ENCODE results near the gene ZBTB20.

Gene ZBTB20

DNA sequence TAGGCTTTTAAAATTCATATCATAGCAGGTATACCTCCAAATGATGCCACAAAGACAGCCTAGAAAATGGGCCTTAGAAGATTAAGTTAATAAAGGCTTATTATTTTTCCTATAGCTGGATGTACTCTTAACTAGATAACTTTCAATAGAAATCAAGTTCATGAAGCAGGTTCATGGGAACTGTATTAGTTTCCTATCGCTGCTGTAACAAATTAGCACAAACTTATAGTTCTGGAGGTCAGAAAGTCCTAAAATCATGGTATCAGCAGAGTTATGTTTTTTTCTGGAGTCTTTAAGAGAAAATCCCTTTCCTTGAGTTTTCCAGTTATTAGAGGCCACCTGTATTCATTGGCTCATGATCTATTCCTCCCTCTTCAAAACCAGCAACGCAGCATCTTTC is 583.4 kb downstream of the ZBTB20 start:
- DNase-seq = no peak

DNA sequence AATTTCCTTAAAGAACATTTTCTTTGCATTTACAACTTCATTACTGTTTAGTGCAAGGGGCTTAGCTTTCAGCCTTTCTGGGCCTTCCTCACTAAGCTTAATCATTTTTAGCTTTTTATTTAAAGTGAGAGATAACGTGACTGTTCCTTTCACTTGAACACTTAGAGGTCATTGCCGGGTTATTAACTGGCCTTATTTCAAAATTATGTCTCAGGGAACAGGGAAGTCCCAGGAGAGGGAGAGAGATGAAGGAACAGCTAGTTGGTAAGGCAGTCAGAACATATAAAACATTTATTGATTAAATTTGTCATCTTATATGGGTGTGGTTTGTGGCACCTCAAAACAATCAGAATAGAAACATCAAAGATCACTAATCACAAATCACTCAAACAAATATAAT is 584.5 kb downstream of the ZBTB20 start:
- DNase-seq = no peak

DNA sequence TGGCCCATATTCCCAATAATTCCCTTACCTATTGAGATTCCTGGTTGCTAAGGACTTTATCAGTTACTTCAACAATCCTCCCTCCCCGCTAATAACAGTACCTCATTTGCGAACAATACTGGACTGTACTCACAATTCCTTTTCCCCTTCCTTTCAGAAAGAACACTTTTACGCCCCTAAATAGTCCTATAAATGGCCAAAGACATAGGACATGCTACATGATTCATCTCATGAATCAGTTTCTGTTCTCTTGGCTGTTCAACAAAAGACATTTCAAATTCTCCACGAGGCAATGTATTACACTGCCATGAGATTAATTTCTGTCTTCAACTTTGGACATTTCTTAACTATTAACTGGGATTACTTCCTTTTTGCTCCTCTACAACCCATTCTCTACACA is 588.8 kb downstream of the ZBTB20 start:
- no peak for DNase-seq

DNA sequence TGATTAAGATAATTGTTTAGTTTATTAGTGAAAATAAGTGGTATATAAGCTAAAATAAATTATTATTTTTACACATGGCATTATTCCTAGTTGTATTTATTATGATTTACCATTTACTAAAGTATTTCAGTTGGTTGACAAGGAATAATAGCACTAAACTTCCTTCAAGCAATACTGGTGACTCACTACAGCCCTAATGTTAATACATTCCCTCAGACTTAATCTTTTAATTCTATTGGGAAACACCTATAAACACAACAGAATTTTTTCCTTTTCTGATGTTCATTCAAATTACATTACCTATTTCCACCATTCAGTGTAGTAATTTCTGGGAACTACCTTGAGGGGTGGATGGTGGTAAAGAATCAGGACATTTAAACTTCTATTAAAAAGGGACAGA is 589.3 kb downstream of the ZBTB20 start:
- DNase-seq = no peak

DNA sequence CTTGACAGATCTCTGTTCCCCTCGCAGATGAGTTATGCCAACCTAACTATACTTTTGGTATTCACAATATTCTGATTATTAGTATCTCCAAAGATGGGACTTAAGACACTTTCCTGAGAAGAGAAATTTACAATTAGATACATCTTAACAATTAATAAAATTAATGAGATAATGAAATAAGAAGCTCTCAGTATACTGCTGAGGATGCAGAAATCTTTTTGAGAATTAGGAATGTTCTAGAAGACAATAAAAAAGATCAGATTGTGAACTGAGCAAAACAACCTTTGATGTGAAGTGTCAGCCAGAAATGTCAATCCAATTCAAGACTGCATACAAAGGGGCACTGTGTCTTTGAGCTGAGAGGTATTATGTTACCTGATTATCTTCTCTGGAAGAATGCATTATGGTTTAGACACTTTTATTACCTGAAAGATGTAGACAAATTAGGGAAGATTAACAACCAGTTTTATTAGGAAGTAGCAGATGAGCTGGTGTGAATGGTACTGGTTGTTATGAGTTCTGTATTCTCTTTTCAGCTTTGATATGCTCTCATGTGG is 590.4 kb downstream of the ZBTB20 start:
- DNase-seq = no peak

DNA sequence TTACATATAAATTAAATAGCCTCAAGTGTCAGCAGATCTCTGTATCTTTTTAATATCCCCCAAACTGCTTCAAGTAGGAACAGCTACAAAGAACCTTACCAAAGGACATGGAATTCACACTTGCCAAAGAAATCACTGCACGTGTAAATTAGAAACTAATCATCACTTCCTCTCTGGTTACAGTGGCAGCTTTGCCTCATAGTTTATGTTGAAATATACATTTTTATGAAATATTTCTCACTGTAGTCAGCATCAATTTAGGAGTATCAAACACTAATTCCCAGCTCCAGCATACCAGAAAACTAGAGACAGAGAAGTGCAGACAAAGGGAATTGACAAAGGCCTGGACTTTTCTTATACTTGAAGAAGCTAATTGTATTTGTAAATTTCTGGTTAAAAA is 592.4 kb downstream of the ZBTB20 start:
- no peak for DNase-seq

DNA sequence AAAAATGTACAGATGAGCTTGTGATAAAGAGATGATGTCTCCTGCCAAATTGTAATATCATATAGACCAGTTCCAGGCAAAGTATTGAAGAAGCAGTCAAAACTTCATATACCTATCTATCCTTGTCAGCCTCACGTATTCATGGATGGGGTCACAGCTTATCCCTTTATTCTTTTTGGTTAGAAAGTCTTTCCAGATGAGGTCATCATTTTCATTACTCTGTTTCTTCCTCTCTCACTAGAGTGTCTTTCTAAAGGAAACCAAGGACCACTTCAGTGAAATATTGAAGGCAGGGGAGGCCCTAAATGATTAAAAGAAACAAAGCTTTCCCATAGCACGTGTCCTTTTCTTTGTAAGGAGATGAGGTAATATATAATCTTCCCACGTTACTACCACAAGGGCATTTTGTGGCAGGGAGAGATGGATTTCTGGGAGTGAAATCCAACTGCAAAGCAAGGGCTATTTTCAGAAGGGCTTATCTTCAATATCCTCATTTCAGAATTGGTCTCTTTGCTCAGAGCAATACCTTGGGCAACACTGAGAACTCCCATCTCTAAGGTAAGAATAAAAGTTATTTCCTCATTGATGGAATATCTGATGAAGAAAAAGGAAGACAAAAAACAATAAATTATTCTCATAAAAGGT is 593.0 kb downstream of the ZBTB20 start:
- DNase-seq = no peak

DNA sequence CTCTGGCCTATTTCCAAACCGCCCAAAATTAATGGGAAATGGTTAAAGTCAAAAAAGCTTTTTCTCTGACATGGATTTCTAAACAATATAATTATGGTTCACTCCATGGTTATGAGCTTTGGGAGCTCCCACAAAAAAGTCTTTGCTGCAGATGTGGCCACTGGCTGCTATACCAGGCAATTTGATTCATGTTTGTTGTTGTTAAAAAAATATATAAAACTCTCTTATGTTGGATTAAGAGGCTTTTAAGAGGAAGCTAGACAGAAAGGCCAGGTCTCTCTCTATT is 594.6 kb downstream of the ZBTB20 start:
- DNase-seq = no peak

DNA sequence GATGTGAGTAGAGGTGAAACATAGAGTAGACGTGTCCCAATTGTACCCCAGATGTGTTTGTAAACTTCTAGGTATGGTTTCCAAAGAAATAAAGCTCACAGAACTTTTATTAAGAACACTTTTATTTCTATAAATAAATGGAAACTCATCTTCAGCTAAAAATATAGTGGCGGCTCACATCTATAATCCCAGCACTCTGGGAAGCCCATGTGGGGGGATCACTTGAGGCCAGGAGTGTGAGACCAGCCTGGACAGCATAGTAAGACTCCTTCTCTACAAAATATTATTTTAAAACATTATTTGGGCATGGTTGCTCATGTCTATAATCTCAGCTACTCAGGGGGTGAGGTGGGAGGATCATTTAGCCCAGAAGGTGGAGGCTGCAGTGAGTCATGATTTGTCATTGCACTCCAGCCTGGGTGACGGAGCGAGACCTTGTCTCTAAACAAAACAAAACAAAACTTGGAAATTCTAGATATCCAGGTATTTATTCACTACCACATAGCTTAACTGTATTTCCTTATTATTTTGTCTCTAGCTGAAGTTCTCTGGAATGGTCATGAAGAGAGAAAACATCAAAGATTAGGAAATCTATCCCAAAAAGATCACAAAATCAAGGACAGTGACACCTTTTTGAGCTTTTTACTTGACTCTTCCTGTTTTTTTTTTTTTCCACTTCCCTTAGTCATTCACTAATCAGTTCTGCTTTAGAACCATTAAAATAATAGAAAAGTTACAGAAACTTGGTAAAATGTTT is 595.1 kb downstream of the ZBTB20 start:
- no peak for DNase-seq

DNA sequence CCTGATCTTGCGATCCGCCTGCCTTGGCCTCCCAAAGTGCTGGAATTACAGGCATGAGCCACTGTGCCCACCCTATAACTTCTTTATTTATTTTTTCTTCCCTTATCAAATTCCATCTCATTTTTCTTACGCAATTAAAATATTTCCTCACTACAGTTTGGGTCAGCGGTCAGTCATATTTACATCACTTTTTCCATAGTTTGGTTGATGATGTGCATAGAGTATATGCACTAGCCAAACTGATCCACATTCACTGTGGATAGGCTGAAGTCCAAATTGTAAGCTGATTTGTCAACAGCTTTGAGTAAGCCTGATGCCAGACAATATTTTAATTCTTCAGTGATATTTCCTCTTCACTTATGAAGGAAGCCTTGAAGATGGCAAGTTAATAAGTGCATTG is 596.9 kb downstream of the ZBTB20 start:
- no peak for DNase-seq

DNA sequence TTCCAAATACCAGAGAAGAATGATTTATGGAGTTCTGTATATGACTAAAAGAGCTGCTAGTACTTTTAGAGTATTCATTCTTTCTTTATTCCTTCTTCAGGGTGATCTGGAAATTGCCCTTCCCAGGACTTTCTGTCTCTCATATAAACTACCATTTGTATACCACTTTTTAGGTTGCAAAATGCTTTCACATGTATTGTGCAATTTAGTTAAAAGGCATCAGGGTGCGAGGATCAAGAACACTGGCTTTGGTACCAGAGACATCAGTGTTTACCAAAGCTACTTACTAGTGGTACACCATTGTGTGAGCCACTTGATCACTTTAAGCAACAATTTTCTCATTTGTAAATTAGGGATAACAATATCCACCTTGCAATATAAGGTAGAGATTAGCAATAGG is 601.9 kb downstream of the ZBTB20 start:
- no peak for DNase-seq

DNA sequence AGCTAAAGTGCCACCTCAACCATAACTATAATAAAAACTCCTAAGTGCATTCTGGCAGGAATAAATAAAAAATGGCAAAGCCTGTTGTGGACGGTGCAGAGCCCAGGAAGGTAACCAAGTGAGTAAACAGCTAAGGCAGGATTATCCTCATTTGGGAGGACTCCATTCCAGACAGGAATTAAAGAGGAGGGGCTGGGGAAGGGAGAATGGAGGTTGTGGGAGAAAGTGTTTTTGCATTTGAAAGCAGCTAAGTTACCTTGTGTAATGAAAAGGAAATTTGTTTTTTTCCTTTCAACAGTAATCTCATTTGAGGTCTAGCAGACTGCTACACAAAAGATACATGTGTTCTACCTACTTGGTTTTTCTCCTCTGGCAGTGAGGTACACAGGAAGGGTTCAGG is 604.7 kb downstream of the ZBTB20 start:
- no peak for DNase-seq

DNA sequence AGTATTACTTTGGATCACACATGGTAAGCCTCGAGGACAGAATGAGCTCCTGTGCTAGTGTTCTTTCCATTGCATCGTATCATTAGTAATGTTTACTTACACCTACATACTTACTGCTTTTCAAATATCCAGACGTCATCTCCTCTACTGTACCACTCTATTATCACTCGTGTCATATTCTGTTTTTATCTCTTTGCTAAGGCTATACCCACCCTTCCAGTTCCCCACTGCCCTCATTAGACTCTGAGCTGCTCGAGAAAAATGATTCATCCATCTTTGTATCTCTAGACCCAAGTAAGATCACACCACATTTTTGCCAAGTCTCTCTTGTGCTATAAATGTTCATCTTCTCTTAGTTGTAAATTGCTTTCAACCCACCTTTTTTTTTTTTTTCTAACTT is 607.6 kb downstream of the ZBTB20 start:
- no peak for DNase-seq

DNA sequence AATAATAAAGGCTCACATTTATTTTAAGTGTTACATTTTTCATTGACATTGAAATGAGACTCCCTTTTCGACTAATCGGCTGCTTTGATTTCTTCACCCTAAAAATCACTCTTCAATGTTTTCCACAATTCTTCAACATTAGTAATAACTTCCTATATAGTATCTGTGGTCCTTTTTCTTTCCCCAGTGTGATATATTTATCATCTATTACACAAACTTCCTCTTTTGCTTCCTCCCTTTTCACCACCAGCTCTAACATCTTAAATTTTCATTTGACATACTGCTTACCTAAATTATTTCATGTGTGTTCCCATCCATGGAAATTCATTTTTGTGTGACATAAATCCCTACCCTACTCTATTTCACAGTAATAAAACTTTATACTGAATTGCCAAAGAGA is 608.9 kb downstream of the ZBTB20 start:
- DNase-seq = no peak

DNA sequence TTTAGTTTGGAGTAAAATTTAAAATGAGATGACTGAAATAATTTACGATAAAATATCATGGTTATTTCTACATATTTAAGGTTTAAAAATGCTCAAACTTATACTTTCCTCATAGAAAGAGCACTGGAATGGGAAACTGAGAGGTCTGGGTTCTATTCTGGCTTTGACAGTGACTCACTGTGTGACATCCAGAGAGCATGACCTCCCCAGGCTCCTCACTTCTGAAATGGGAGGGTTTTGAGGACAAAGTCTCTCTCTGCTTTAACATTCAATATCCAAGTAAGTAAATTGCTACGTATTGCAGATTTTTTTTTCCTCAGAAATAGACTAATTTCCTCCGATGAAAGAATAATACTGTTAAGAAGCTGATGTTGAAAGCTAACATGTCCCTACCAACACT is 618.6 kb downstream of the ZBTB20 start:
- no peak for DNase-seq

DNA sequence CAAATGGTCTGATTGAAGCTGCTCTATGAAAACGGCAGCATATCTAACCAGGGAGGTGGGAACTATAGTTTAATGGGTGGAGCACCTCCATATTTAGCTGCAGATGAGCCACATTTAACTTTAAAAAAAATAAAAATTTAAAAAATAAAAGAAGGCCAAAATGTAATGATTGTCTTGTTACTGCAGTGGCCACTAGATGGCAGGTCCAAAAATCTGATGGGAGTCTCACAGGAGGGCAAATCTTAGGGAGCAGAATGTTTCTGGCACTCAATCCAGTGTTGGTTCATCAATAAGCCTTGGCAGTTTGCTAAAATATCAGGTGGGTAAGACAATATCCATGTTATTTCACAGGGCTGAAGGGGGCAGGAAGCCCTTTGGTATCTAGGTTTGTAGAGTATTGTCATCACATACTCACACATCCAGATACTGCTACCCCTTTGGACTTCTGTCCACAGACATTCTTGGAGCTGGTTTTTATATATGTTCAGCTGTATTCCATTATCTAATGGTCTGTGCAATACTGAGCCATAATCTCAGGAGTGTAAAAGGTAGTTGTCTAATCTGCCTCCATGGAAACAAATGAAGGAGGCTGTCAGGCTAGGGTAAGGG is 619.9 kb downstream of the ZBTB20 start:
- no peak for DNase-seq

DNA sequence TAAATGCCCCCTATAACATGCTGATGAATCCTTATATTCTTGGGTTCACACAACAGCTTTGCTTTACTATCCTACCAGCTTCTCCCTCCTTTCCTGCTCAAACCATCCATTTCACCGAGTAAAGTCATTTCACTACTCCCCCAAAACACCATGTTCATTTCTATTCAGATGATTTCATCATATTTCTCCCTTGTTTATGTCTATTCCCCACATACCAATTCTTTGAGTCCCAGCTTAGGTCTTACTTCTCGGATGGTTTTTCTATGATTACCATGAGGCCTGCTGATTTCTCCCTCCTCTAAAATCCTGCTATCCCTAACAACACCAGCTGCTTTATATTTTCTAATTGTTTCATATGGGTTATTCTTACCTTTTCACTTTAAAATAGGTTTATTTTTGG is 621.8 kb downstream of the ZBTB20 start:
- no peak for DNase-seq

DNA sequence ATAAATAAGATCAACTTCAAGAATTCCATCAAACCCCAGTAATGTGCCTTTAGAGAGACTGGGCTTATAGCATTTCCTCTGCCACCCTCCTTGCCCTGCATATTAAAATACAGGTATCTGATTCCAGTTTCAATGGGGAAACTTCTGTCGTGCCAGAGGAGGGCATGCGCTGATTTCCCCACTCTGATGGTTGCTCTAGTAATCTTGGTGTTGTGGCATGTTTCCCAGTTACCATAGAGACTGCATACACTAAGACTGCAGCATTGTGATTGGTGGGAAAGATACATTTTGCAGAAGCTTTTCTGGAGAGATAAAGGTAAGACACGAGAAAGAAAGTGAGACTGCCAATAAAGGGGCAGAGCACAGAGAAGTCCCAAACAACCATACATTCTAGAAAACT is 627.7 kb downstream of the ZBTB20 start:
- peak in 1 of 2 donors; percentile 24 for DNase-seq

DNA sequence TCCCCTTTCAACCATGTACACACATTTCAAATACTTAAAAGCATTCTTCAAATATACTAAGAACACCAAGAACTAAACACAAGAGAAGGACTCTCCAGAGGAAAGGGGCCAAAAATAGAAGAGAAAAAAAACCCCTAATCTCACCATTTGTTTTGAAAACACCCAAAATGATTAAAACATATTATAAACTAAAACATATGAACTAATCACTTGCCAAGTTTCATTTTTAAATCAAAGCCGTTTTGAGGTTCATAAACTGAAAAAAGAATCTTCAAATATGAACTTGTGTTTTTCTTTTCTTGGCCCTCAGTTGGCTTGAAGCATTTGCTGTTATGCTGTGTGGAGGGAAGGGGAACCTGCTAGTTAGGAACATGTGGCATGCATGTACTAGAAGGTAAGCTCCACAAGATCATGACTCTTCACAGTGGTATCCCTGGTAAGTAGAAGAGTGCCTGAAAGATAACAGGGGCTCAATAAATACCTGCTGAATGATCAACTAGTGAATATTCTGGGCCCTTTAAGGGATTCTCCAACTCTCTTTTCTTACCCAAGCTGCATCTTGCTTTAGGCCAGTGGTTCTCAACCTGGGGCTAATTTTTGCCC is 628.8 kb downstream of the ZBTB20 start:
- no peak for DNase-seq

DNA sequence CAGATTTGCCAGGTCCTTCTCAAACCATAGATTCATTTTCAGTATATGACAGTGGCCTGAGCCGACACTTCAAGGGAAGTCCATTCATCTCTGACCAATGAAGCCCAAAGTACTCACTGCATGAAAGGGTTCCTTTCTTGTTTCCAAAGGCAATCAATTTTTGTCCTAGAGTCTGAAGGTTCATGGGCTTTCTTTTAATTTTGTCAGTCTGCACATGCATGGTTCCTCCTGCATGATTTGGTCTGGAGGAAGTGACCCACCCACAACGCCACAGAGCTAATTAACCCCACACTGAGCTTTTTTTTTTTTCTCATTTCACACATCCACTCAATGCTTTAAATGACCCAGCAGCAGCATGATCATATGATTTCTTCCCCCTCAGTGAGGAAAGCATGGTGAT is 636.9 kb downstream of the ZBTB20 start:
- DNase-seq = no peak

DNA sequence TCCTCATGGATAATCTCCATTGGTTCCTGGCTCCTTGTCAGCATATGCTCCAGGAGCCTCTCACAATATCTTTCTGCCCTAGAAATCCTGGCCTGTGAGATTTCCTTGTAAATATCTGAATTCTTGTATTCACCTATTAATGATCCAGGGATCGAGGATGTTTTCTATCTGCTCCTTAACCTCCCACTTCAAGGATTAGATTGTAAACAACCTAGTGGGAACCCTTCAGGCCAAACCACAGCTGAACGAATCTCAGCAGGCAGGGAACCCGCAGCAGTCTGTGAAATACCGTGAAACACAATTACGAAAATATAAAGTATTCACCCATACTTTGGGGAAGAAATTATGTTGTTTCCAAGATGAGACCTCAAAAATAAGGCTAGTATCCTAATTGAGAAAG is 637.3 kb downstream of the ZBTB20 start:
- DNase-seq = no peak

DNA sequence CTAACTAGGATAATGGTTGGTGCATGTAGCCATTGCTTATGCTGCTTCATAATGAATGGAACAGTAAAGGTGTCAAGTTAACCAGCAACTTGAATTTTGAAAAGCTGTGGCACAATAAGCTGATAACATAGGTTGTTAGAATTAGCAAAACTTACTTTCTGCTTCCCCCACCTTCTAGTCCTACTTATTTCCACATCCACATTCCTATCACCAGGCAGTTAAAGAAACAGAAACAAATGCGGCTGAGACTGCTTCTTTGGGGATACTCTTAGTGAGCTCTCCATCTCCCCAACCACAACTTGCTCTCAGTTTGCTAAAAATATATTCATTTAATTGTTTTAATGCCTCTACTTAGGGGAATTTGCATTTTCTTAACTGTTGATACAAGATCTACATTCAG is 638.1 kb downstream of the ZBTB20 start:
- no peak for DNase-seq

DNA sequence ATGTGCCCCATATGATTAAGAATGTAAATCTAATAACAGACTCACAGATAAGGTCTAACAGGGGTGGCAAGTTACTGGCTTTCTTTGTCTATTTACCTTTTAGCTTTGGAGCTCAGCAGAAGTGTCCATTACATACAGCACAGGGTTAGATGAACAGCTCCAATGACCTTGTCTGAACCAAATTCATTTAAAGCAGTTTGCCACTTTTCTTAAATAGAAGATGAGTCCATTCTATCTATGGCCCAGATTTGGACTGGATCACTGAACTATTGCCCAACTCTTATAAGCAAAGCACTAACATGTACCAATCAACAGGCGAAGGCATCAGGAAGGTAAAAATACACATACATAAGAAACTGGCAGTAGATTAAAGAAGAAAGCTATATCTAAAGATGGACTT is 638.9 kb downstream of the ZBTB20 start:
- no peak for DNase-seq
